T-helper 17 cell (primary cell): Measurements from ENCODE around the gene SCUBE1. TPM values are rescaled to one million over a fixed set of nuclear protein-coding genes. Genes with fewer than 3 reads are reported as not detected.
A peak's percentile ranks its signal among the peaks of the same experiment; 100 is the strongest.

Experiments used
- ATAC-seq: fragments of 150-1000 bp; cut with Tn5 transposase; 2 replicates; pipeline ENCODE4 v1.10.0; 2021; ENCODE audit warnings: mild to moderate bottlenecking, moderate library complexity
- DNase-seq, 3 donors: peaks; one replicate each; pipeline versions ENCODE4 v3.0.0 to v3.0.0-alpha.2; 2020 to 2021
- H3K9me3 ChIP-seq: one replicate; pipeline ENCODE4 v1.7.0; 2013; ENCODE audit warnings: low read length, mild to moderate bottlenecking; ENCODE audit not compliant: control insufficient read depth, poor library complexity, severe bottlenecking
- H3K27ac Mint-ChIP-seq: one replicate; pipeline ENCODE4 v1.8.0; 2022; ENCODE audit warnings: mild to moderate bottlenecking, moderate library complexity, mixed read lengths
- H3K27me3 Mint-ChIP-seq: one replicate; pipeline ENCODE4 v1.8.0; 2022; ENCODE audit warnings: mixed read lengths
- H3K36me3 Mint-ChIP-seq: one replicate; pipeline ENCODE4 v1.8.0; 2022; ENCODE audit warnings: low read depth, mixed read lengths
- H3K4me1 Mint-ChIP-seq: one replicate; pipeline ENCODE4 v1.8.0; 2022; ENCODE audit warnings: mild to moderate bottlenecking, mixed read lengths
- H3K4me3 Mint-ChIP-seq: one replicate; pipeline ENCODE4 v1.8.0; 2022; ENCODE audit warnings: mild to moderate bottlenecking, moderate library complexity, mixed read lengths
- total RNA-seq, 4 donors: library from RNA in 2 of 4; stranded (reverse) in 2 of 4; gene quantifications; one replicate each; pipeline ENCODE4 v1.2.3 and lab custom pipeline; 2022 to 2026

The SCUBE1 gene
- total RNA-seq, 2 donors from 2014 or later, result not detected

GRCh38 chr22:43155789-43156188 lies 187.4 kb downstream of the SCUBE1 start:
- ATAC-seq, result no peak
- no peak for DNase-seq
- H3K9me3 ChIP-seq, result no peaks in the 10 kb centered on the region
- H3K36me3 Mint-ChIP-seq, result peaks cover 3% of the 10 kb centered on the region
- H3K27ac Mint-ChIP-seq, result no peak overlapping the region
- H3K27me3 Mint-ChIP-seq, result no peaks in the 10 kb centered on the region
- H3K4me3 Mint-ChIP-seq, result no peak overlapping the region
- H3K4me1 Mint-ChIP-seq, result peaks cover 18% of the 10 kb centered on the region

- Mint-ChIP-seq H3K27ac (peak overlapping the region; percentile 43), H3K4me1 (peaks cover 20% of the 10 kb centered on the region), H3K27me3 (no peaks in the 10 kb centered on the region), H3K36me3 (peaks cover 3% of the 10 kb centered on the region), H3K4me3 (no peak overlapping the region)
- no peaks in the 10 kb centered on the region for H3K9me3 ChIP-seq
- ATAC-seq (no peak), DNase-seq (no peak)
Measured at GRCh38 chr22:43154887-43155536, 188.2 kb downstream of the SCUBE1 start.

- peaks cover 3% of the 10 kb centered on the region for H3K36me3 Mint-ChIP-seq
- H3K9me3 ChIP-seq, result no peaks in the 10 kb centered on the region
- H3K4me1 Mint-ChIP-seq, result peaks cover 20% of the 10 kb centered on the region
- DNase-seq (no peak), ATAC-seq (no peak)
- no peak overlapping the region for H3K4me3 Mint-ChIP-seq
- peak overlapping the region; percentile 43 for H3K27ac Mint-ChIP-seq
- no peaks in the 10 kb centered on the region for H3K27me3 Mint-ChIP-seq
Measured at GRCh38 chr22:43153899-43154298, 189.3 kb downstream of the SCUBE1 start.

GRCh38 chr22:43152357-43153071 lies 190.7 kb downstream of the SCUBE1 start:
- Mint-ChIP-seq H3K4me1 (peaks cover 15% of the 10 kb centered on the region), H3K36me3 (peaks cover 3% of the 10 kb centered on the region), H3K27ac (peak overlapping the region; percentile 60), H3K4me3 (peak overlapping the region; percentile 90), H3K27me3 (no peaks in the 10 kb centered on the region)
- ATAC-seq, result peak; percentile 89
- peak; percentile 41 to 54 (median 50) for DNase-seq
- no peaks in the 10 kb centered on the region for H3K9me3 ChIP-seq

GRCh38 chr22:43152003-43152356 lies 191.2 kb downstream of the SCUBE1 start:
- ATAC-seq, result peak; percentile 49
- H3K4me3 Mint-ChIP-seq, result peak overlapping the region; percentile 90
- no peaks in the 10 kb centered on the region for H3K27me3 Mint-ChIP-seq
- peaks cover 3% of the 10 kb centered on the region for H3K36me3 Mint-ChIP-seq
- no peak for DNase-seq
- H3K4me1 Mint-ChIP-seq, result peaks cover 15% of the 10 kb centered on the region
- no peaks in the 10 kb centered on the region for H3K9me3 ChIP-seq
- H3K27ac Mint-ChIP-seq, result peak overlapping the region; percentile 60

- no peaks in the 10 kb centered on the region for H3K9me3 ChIP-seq
- H3K4me3 Mint-ChIP-seq, result peak within 1 kb of the TSS; percentile 96
- H3K36me3 Mint-ChIP-seq, result peaks cover 3% of the 10 kb centered on the region
- H3K27ac Mint-ChIP-seq, result peak within 1 kb of the TSS; percentile 81
- H3K27me3 Mint-ChIP-seq, result no peaks in the 10 kb centered on the region
- DNase-seq, result peak; percentile 36 to 74 (median 69)
- peaks cover 15% of the 10 kb centered on the region for H3K4me1 Mint-ChIP-seq
- ATAC-seq, result peak; percentile 68
Measured at GRCh38 chr22:43151251-43152002, 191.7 kb downstream of the SCUBE1 start, which contains the start of gene TSPO. TSPO (plus strand) TSS chr22:43151559; CDS start chr22:43159239, 7,680 bp downstream.

GRCh38 chr22:43150731-43151206 lies 192.4 kb downstream of the SCUBE1 start:
- peaks cover 3% of the 10 kb centered on the region for H3K36me3 Mint-ChIP-seq
- DNase-seq (no peak), ATAC-seq (no peak)
- H3K4me3 Mint-ChIP-seq, result peak overlapping the region; percentile 96
- no peaks in the 10 kb centered on the region for H3K9me3 ChIP-seq
- no peaks in the 10 kb centered on the region for H3K27me3 Mint-ChIP-seq
- H3K27ac Mint-ChIP-seq, result peak overlapping the region; percentile 81
- peaks cover 15% of the 10 kb centered on the region for H3K4me1 Mint-ChIP-seq

GRCh38 chr22:43148581-43148980 lies 194.6 kb downstream of the SCUBE1 start:
- no peak overlapping the region for H3K4me3 Mint-ChIP-seq

GRCh38 chr22:43147821-43148220 lies 195.4 kb downstream of the SCUBE1 start:
- Mint-ChIP-seq H3K4me3 (peak overlapping the region; percentile 70), H3K4me1 (peaks cover 13% of the 10 kb centered on the region), H3K27me3 (no peaks in the 10 kb centered on the region), H3K27ac (peak overlapping the region; percentile 78), H3K36me3 (peaks cover 3% of the 10 kb centered on the region)
- DNase-seq, result no peak
- no peak for ATAC-seq
- no peaks in the 10 kb centered on the region for H3K9me3 ChIP-seq

More at GRCh38 chr22:43148581-43148980, 194.6 kb downstream of the SCUBE1 start:
- Mint-ChIP-seq H3K27me3 (no peaks in the 10 kb centered on the region), H3K27ac (no peak overlapping the region), H3K4me1 (peaks cover 12% of the 10 kb centered on the region), H3K36me3 (peaks cover 3% of the 10 kb centered on the region)
- DNase-seq (no peak), ATAC-seq (no peak)
- no peaks in the 10 kb centered on the region for H3K9me3 ChIP-seq

Other genes with a start within 250 kb of the SCUBE1 start
- 1 to 10 TPM; 2.3 to 3.8 TPM for gene BIK, start 232.6 kb downstream of the SCUBE1 start, total RNA-seq
- gene MCAT, start 200.0 kb downstream of the SCUBE1 start, total RNA-seq, result 10 to 100 TPM; 16.5 to 19.2 TPM
- gene TSPO, start 191.8 kb downstream of the SCUBE1 start, total RNA-seq, result 10 to 100 TPM; 74.1 to 89.1 TPM
- gene TTLL12, start 156.2 kb downstream of the SCUBE1 start, total RNA-seq, result 10 to 100 TPM; 12.8 to 17.8 TPM
- not detected for gene MPPED1, start 68.6 kb upstream of the SCUBE1 start, total RNA-seq